ENCODE data around the gene RANBP3. TPM values are rescaled to one million over a fixed set of nuclear protein-coding genes. Genes with fewer than 3 reads are reported as not detected.

Gene RANBP3
- polyA plus RNA-seq, 3 donors, result 61.7 to 66.0 (median 65.9) TPM

- DNase-seq (ENCODE audit: extremely low read depth in 1 of 11, low read depth in 9 of 11, low spot score in 4 of 11), result no peak
Observed at GRCh38 chr19:5937550-5937949, 40.4 kb downstream of the RANBP3 start.

- no peak for DNase-seq (ENCODE audit: extremely low read depth in 1 of 11, low read depth in 9 of 11, low spot score in 4 of 11)
Observed at GRCh38 chr19:5936292-5936592, 41.7 kb downstream of the RANBP3 start.

- no peak for DNase-seq (ENCODE audit: extremely low read depth in 1 of 11, low read depth in 9 of 11, low spot score in 4 of 11)
Observed at GRCh38 chr19:5935473-5936291, 42.3 kb downstream of the RANBP3 start.

- peak in 1 of 11 donors; percentile 69 for DNase-seq (ENCODE audit: extremely low read depth in 1 of 11, low read depth in 9 of 11, low spot score in 4 of 11)
Observed at GRCh38 chr19:5934774-5935472, 43.0 kb downstream of the RANBP3 start.

- no peak for DNase-seq (ENCODE audit: extremely low read depth in 1 of 11, low read depth in 9 of 11, low spot score in 4 of 11)
Observed at GRCh38 chr19:5934069-5934401, 43.9 kb downstream of the RANBP3 start.

- DNase-seq (ENCODE audit: extremely low read depth in 1 of 11, low read depth in 9 of 11, low spot score in 4 of 11), result no peak
Observed at GRCh38 chr19:5933391-5934068, 44.4 kb downstream of the RANBP3 start.

- DNase-seq (ENCODE audit: extremely low read depth in 1 of 11, low read depth in 9 of 11, low spot score in 4 of 11), result no peak
Observed at GRCh38 chr19:5932609-5933262, 45.2 kb downstream of the RANBP3 start.

GRCh38 chr19:5932146-5932545 lies 45.8 kb downstream of the RANBP3 start:
- no peak for DNase-seq (ENCODE audit: extremely low read depth in 1 of 11, low read depth in 9 of 11, low spot score in 4 of 11)

- DNase-seq (ENCODE audit: extremely low read depth in 1 of 11, low read depth in 9 of 11, low spot score in 4 of 11), result no peak
Observed at GRCh38 chr19:5931251-5931650, 46.7 kb downstream of the RANBP3 start.

- no peak for DNase-seq (ENCODE audit: extremely low read depth in 1 of 11, low read depth in 9 of 11, low spot score in 4 of 11)
Observed at GRCh38 chr19:5929625-5930024, 48.3 kb downstream of the RANBP3 start.

- DNase-seq (ENCODE audit: extremely low read depth in 1 of 11, low read depth in 9 of 11, low spot score in 4 of 11), result no peak
Observed at GRCh38 chr19:5929179-5929578, 48.8 kb downstream of the RANBP3 start.

- no peak for DNase-seq (ENCODE audit: extremely low read depth in 1 of 11, low read depth in 9 of 11, low spot score in 4 of 11)
Observed at GRCh38 chr19:5927441-5927821, 50.5 kb downstream of the RANBP3 start.

GRCh38 chr19:5926641-5927440 lies 51.1 kb downstream of the RANBP3 start:
- peak in 1 of 11 donors; percentile 51 for DNase-seq (ENCODE audit: extremely low read depth in 1 of 11, low read depth in 9 of 11, low spot score in 4 of 11)

GRCh38 chr19:5925830-5926427 lies 52.0 kb downstream of the RANBP3 start:
- no peak for DNase-seq (ENCODE audit: extremely low read depth in 1 of 11, low read depth in 9 of 11, low spot score in 4 of 11)

GRCh38 chr19:5923356-5923755 lies 54.6 kb downstream of the RANBP3 start:
- no peak for DNase-seq (ENCODE audit: extremely low read depth in 1 of 11, low read depth in 9 of 11, low spot score in 4 of 11)

GRCh38 chr19:5922161-5922545 lies 55.8 kb downstream of the RANBP3 start:
- no peak for DNase-seq (ENCODE audit: extremely low read depth in 1 of 11, low read depth in 9 of 11, low spot score in 4 of 11)

GRCh38 chr19:5921516-5922160 lies 56.3 kb downstream of the RANBP3 start:
- no peak for DNase-seq (ENCODE audit: extremely low read depth in 1 of 11, low read depth in 9 of 11, low spot score in 4 of 11)

GRCh38 chr19:5918463-5919079 lies 59.4 kb downstream of the RANBP3 start:
- no peak for DNase-seq (ENCODE audit: extremely low read depth in 1 of 11, low read depth in 9 of 11, low spot score in 4 of 11)
